Ovary (tissue), 9 donors: ENCODE results near the gene CCDC184. TPM values are rescaled to one million over a fixed set of nuclear protein-coding genes. Genes with fewer than 3 reads are reported as not detected.

Source experiments
- DNase-seq, 5 donors: peaks; one replicate each; pipeline ENCODE4 v3.0.0-alpha.2; 2019 to 2020
- H3K27ac ChIP-seq, 2 donors: fragments of 200-600 bp; one replicate each; pipeline versions ENCODE4 v1.5.1 to v1.8.0; 2019 to 2022
- H3K27me3 ChIP-seq: fragments of 200-600 bp; one replicate; pipeline ENCODE4 v1.8.0; 2022
- H3K36me3 ChIP-seq: fragments of 200-600 bp; sonication (generic); one replicate; pipeline ENCODE4 v1.5.1; 2019
- H3K4me1 ChIP-seq: one replicate; pipeline ENCODE4 v1.8.1; 2013; ENCODE audit warnings: mild to moderate bottlenecking, moderate library complexity; ENCODE audit not compliant: insufficient read depth
- H3K4me3 ChIP-seq: fragments of 200-600 bp; sonication (generic); one replicate; pipeline ENCODE4 v1.5.1; 2017
- H3K9me3 ChIP-seq, 2 donors: fragments of 200-600 bp in 1 of 2; sonication (generic) in 1 of 2; one replicate each; pipeline versions ENCODE4 v1.5.1 to v1.8.1; 2013 to 2019; ENCODE audit warnings: mild to moderate bottlenecking in 1 of 2, moderate library complexity in 1 of 2
- EP300 ChIP-seq: sonication (generic); formaldehyde crosslinking; IDR thresholded peaks from one replicate; pipeline ENCODE4 v1.6.1; 2017; ENCODE audit warnings: antibody characterized with exemption
- POLR2A ChIP-seq: fragments of 450-650 bp; IDR thresholded peaks from one replicate; pipeline ENCODE4 v1.6.1; 2017; ENCODE audit warnings: antibody characterized with exemption, mild to moderate bottlenecking, moderate library complexity
- WGBS, 3 donors: extraction: QIAGEN DNeasy Blood & Tissue Kit in 1 of 3; methylation state at CpG; one replicate each; pipeline versions ENCODE4 v1.1.5 to v1.1.7; 2013 to 2017; 5-methylcytosine and 5-hydroxymethylcytosine counted together
- intact Hi-C, 4 donors: fragments of 100-400 bp; cut with DNase I; formaldehyde crosslinking; loops; one replicate each; pipeline versions ENCODE4 v1.11.0 to v1.15.1; 2022 to 2023
- polyA plus RNA-seq, 2 donors: library from polyadenylated mRNA; stranded (reverse); fragments of 200-250 nt in 1 of 2; fragments of 350-450 nt in 1 of 2; fragmentation: Illumina TruSeq in 1 of 2; extraction: RNeasy Lipid Tissue Mini Kit (QIAGEN cat#74804) in 1 of 2; gene quantifications; one replicate each; pipeline ENCODE4 v1.2.3, GENCODE V29; 2013 to 2014
- total RNA-seq, 7 donors: library from RNA; depleted of rRNA in 2 of 7; stranded (reverse); fragments of >200 nt in 2 of 7; fragmentation: NEBNext Ultra II Directional in 3 of 7; extraction: Animal tissue kit (Norgen Biotek cat#: 25700) in 3 of 7; gene quantifications; one replicate each; pipeline versions ENCODE4 v1.1.0 to v1.2.4, GENCODE V29; 2016 to 2023
- TF ChIP-seq, protein P1 (sequence below), 3 donors: fragments of 450-650 bp in 2 of 3; fragments of 200-600 bp in 1 of 3; IDR thresholded peaks; one replicate each; pipeline versions ENCODE4 v1.5.1 to v1.8.0; 2016 to 2022; ENCODE audit warnings: antibody characterized with exemption in 3 of 3, mild to moderate bottlenecking in 1 of 3
- donor health status: DM: no; HTN: no; CAD: no; lungs with moderate emphysema.
- donor health status: DM: no; HTN: no; CAD: no.
- donor health status: Bipolar disorder and iron deficiency.
- donor health status: DM: yes; HTN: yes; CAD: no.
- donor health status: DM: no; HTN: no; CAD: no.
- donor health status: DM: yes; HTN: yes; CAD: no.

Gene CCDC184
- total and polyA plus RNA-seq, 9 donors = 3.4 to 16.6 (median 6.0) TPM

DNA sequence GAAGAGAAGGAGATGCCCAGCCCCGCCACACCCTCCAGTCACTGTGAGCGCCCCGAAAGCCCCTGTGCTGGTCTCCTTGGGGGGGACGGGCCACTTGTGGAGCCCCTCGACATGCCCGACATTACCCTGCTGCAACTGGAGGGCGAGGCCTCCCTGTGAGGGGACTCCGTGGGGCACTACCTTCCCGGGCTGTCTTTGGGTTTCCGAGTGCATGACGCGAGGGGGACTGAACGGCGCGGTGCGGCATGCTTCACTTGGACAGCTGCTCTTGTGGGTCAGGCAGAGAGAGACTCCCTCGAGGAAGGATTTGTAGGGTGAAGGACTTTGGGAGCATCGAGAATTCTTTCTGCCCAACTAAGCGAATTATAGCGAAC is 1.1 kb downstream of the CCDC184 start:
- peak in 2 of 5 donors; percentile 33 to 43 for DNase-seq
- Histone ChIP-seq H3K36me3 (no peaks in the 10 kb centered on the region), H3K9me3 (no peaks in the 10 kb centered on the region), H3K27me3 (no peaks in the 10 kb centered on the region), H3K4me3 (peak overlapping the region; percentile 62), H3K4me1 (peaks cover 8% of the 10 kb centered on the region), H3K27ac (no peak overlapping the region)
- no peak for TF ChIP-seq POLR2A
- TF ChIP-seq, protein P1, sequence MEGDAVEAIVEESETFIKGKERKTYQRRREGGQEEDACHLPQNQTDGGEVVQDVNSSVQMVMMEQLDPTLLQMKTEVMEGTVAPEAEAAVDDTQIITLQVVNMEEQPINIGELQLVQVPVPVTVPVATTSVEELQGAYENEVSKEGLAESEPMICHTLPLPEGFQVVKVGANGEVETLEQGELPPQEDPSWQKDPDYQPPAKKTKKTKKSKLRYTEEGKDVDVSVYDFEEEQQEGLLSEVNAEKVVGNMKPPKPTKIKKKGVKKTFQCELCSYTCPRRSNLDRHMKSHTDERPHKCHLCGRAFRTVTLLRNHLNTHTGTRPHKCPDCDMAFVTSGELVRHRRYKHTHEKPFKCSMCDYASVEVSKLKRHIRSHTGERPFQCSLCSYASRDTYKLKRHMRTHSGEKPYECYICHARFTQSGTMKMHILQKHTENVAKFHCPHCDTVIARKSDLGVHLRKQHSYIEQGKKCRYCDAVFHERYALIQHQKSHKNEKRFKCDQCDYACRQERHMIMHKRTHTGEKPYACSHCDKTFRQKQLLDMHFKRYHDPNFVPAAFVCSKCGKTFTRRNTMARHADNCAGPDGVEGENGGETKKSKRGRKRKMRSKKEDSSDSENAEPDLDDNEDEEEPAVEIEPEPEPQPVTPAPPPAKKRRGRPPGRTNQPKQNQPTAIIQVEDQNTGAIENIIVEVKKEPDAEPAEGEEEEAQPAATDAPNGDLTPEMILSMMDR (IDR thresholded peaks at IDR 0.05) = no peak
- TF ChIP-seq EP300 = no peak
- 2 to 4% (median 3%) methylated on average over 20 of the region's 20 CpGs for WGBS, 3 donors
- intact Hi-C loops = loop anchor here in 2 of 4 donors (10.0 kb wide), 3 partner anchors 160 to 440 kb away; no protein-coding TSS in a partner anchor

DNA sequence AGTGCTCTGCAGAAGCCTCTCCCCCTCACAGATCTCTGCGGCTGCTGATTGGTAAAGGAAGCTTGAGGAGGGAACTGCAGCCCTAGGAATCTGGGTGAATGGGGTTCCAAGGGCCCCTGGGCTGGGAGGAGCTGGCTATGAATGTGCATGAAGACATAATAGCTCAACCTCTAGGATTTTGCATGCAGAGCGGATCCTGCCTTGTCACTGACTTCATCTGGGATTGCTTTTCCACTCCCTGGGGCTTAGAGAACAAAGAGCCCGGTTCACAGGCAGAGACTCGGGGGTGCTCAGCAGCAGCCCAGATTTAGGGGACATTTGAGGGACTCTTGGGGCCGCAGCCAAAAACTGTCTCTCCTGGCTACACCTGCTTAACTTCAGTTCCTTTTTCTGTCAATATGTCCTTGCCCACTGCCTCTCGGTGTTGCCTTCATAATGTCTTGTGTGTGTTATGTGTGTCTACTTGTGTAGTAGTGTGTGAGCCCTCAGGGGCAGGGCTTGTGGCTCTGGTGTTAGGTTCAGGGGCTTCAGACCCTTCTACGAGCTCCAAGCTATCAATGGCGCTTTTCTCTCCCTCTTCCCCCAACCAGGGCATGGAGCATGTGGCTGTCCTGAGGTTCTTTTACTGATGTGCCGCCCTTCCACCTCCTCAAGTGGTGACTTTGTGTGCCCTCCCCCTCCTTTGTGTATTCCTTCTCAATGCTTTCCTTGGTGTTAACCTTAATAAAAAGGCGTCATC is 1.9 kb downstream of the CCDC184 start:
- intact Hi-C loops = loop anchor here in 2 of 4 donors (10.0 kb wide), 3 partner anchors 159 to 439 kb away; no protein-coding TSS in a partner anchor
- no peak for DNase-seq
- 73 to 80% (median 78%) methylated on average over 10 of the region's 10 CpGs for WGBS, 3 donors
- H3K9me3 ChIP-seq = no peaks in the 10 kb centered on the region
- no peaks in the 10 kb centered on the region for H3K36me3 ChIP-seq
- peaks cover 8% of the 10 kb centered on the region for H3K4me1 ChIP-seq
- H3K27me3 ChIP-seq = no peaks in the 10 kb centered on the region
- H3K27ac ChIP-seq = no peak overlapping the region
- no peak for TF ChIP-seq POLR2A
- TF ChIP-seq, protein P1 (IDR thresholded peaks at IDR 0.05) = no peak
- no peak for TF ChIP-seq EP300
- peak overlapping the region; percentile 62 for H3K4me3 ChIP-seq

DNA sequence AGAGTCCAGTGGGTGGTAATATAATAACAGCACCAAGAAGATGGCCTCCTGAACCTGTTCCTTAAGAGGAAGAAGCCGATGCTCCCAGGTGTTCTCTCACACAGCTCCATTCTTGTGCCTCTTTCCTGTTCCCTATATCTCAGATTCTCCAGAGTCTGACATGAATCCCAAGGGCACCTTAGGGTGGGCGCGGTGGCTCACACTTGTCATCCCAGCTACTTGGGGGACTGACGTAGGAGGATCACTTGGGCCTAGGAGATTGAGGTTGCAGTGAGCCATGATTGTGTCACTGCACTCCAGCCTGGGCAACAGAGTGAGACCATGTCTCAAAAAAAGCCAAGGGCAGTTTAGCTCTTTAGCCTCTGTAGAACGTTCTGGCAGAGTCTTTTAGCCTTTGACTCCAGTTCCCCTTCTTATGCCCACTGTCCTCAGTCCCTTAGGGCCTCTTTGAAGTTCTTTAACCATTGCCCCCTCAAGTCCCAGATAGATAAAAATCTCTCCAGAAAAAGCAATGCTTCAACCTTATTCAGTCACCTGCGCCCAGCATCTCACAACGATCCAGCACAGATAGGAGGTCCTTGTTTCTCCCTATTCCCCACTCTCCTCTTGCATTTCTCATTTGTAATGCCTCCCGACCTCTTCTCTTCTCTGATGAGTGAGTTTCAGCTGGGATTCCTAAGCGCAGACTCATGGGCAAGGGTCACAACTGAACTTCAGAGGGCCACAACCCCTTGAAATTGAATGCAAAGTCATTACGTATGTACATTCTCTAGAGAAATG is 4.7 kb downstream of the CCDC184 start:
- WGBS, 3 donors = 86 to 88% (median 86%) methylated on average over 10 of the region's 10 CpGs
- no peak for DNase-seq

More for the DNA sequence above, 4.7 kb downstream of the CCDC184 start:
- Histone ChIP-seq H3K36me3 (no peaks in the 10 kb centered on the region), H3K4me1 (peaks cover 4% of the 10 kb centered on the region), H3K9me3 (no peaks in the 10 kb centered on the region), H3K4me3 (no peak overlapping the region), H3K27ac (no peak overlapping the region), H3K27me3 (no peaks in the 10 kb centered on the region)
- TF ChIP-seq POLR2A (no peak), EP300 (no peak)
- TF ChIP-seq, protein P1 (IDR thresholded peaks at IDR 0.05) = no peak
- intact Hi-C loops = loop anchor here in 2 of 4 donors (10.0 kb wide), 3 partner anchors 157 to 437 kb away; no protein-coding TSS in a partner anchor
